Endothelial cell of umbilical vein (primary cell): ENCODE results near the gene SATB2.

Experiments used
- POLR2AphosphoS5 ChIP-seq: IDR thresholded peaks from 2 replicates; pipeline ENCODE4 v1.6.1; 2012; ENCODE audit warnings: low read depth, mild to moderate bottlenecking, control low read depth, low read length, moderate library complexity; ENCODE audit not compliant: insufficient read depth
- TF ChIP-seq, protein P1 (sequence below), 2 donors: IDR thresholded peaks; 1 replicate in 1 of 2; 2 replicates in 1 of 2; pipeline ENCODE4 v1.5.1; 2011; ENCODE audit warnings: low read length in 2 of 2, mild to moderate bottlenecking in 2 of 2, moderate library complexity in 2 of 2, control low read depth in 1 of 2, inconsistent platforms in 1 of 2, low read depth in 1 of 2; ENCODE audit not compliant: insufficient read depth in 1 of 2; ENCODE audit errors: extremely low read depth in 1 of 2

DNA sequence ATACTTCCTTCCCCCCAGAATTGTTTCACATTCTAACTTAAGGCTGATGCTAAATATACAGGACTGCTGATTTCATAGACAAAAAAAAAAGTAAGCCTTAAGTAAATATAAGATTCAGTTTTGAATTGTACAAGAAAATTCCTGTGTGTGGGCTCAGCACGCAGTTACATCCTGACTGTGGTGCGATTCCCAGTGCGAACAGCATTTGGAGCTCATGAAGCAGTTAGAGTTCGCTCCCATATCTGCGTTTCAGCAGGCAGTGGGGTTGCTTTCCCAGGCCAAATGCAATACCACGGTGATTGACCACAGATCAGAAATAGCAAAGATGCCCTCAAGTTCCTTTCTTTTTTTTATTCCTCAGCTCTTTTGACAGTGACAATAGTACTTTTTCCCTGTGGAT is 75.6 kb downstream of the SATB2 start:
- TF ChIP-seq, protein P1, sequence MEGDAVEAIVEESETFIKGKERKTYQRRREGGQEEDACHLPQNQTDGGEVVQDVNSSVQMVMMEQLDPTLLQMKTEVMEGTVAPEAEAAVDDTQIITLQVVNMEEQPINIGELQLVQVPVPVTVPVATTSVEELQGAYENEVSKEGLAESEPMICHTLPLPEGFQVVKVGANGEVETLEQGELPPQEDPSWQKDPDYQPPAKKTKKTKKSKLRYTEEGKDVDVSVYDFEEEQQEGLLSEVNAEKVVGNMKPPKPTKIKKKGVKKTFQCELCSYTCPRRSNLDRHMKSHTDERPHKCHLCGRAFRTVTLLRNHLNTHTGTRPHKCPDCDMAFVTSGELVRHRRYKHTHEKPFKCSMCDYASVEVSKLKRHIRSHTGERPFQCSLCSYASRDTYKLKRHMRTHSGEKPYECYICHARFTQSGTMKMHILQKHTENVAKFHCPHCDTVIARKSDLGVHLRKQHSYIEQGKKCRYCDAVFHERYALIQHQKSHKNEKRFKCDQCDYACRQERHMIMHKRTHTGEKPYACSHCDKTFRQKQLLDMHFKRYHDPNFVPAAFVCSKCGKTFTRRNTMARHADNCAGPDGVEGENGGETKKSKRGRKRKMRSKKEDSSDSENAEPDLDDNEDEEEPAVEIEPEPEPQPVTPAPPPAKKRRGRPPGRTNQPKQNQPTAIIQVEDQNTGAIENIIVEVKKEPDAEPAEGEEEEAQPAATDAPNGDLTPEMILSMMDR (IDR thresholded peaks at IDR 0.05; ENCODE audit: extremely low read depth in 1 of 2, insufficient read depth in 1 of 2, low read depth in 1 of 2, low read length in 2 of 2), result no peak
- TF ChIP-seq POLR2AphosphoS5, result no peak
